HG03025 (cell line): ENCODE measurements around the gene ITGAX.
"Not testable (repeated sequence)": the region's sequence is repeated elsewhere in the genome, so short reads cannot be mapped to it uniquely, and the experiment has no call there.

Experiments used
- ATAC-seq: cut with Tn5 transposase; IDR thresholded peaks from one replicate; pipeline ENCODE4 v1.9.1; 2021; ENCODE audit warnings: mild to moderate bottlenecking, moderate library complexity; ENCODE audit not compliant: unreplicated experiment, low FRiP score

ITGAX gene

GRCh38 chr16:31354394-31355291 is at the start of gene ITGAX:
Gene ITGAX (plus strand): TSS chr16:31355176. CDS start chr16:31355255, 79 bp downstream.
- ATAC-seq: no peak

- no peak for ATAC-seq
Measured at GRCh38 chr16:31305219-31305618, 49.8 kb upstream of the ITGAX start.

- ATAC-seq: not testable (repeated sequence)
Measured at GRCh38 chr16:31308381-31308780, 46.6 kb upstream of the ITGAX start.

GRCh38 chr16:31322500-31322899 is 32.5 kb upstream of the ITGAX start:
- no peak for ATAC-seq

GRCh38 chr16:31323959-31324629 is 30.9 kb upstream of the ITGAX start:
- no peak for ATAC-seq

GRCh38 chr16:31325171-31325570 is 29.8 kb upstream of the ITGAX start:
- no peak for ATAC-seq

GRCh38 chr16:31327646-31328225 is 27.2 kb upstream of the ITGAX start:
- ATAC-seq: no peak

- no peak for ATAC-seq
Measured at GRCh38 chr16:31328322-31329052, 26.5 kb upstream of the ITGAX start.

- ATAC-seq: no peak
Measured at GRCh38 chr16:31329671-31330552, 25.1 kb upstream of the ITGAX start.

GRCh38 chr16:31330553-31330890 is 24.5 kb upstream of the ITGAX start:
- ATAC-seq: no peak

- no peak for ATAC-seq
Measured at GRCh38 chr16:31331141-31331764, 23.7 kb upstream of the ITGAX start.

- no peak for ATAC-seq
Measured at GRCh38 chr16:31331807-31332301, 23.1 kb upstream of the ITGAX start.

- ATAC-seq: no peak
Measured at GRCh38 chr16:31332544-31332943, 22.4 kb upstream of the ITGAX start.

- ATAC-seq: no peak
Measured at GRCh38 chr16:31333686-31334649, 21.0 kb upstream of the ITGAX start.

GRCh38 chr16:31334934-31335333 is 20.0 kb upstream of the ITGAX start:
- no peak for ATAC-seq

GRCh38 chr16:31335431-31335830 is 19.5 kb upstream of the ITGAX start:
- ATAC-seq: no peak

GRCh38 chr16:31338166-31338685 is 16.8 kb upstream of the ITGAX start:
- not testable (repeated sequence) for ATAC-seq

GRCh38 chr16:31344712-31345111 is 10.3 kb upstream of the ITGAX start:
- ATAC-seq: no peak
